ENCODE measurements around the gene TRPC1. TPM values are rescaled to one million over a fixed set of nuclear protein-coding genes. Genes with fewer than 3 reads are reported as not detected.
A peak's percentile ranks its signal among the peaks of the same experiment; 100 is the strongest.

Gene TRPC1
- total RNA-seq, 1 donor from 2014 or later, result 19.2 TPM

DNA sequence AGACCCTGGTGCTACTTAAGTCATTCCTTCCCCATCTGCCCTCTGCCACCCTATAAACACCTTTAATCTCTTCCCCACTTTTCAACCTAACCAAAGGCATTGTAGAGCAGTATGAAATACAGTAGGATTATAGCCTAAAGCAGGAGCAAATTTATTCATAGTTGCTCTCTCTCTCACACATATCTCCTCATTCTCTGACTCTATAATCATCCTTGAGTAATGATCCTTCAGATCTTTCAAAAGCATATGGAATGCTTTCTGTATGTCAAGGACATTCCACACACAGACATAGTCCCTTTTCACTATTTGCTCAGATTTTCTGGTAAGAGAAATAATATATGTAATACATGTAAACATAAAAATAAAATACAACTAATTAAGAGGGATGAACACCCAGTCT lies 54.1 kb downstream of the TRPC1 start:
- no peak overlapping the region for H3K27ac Mint-ChIP-seq (ENCODE audit: unreplicated experiment)
- no peak overlapping the region for H3K4me3 ChIP-seq (ENCODE audit: insufficient read depth, low read depth, low read length)

DNA sequence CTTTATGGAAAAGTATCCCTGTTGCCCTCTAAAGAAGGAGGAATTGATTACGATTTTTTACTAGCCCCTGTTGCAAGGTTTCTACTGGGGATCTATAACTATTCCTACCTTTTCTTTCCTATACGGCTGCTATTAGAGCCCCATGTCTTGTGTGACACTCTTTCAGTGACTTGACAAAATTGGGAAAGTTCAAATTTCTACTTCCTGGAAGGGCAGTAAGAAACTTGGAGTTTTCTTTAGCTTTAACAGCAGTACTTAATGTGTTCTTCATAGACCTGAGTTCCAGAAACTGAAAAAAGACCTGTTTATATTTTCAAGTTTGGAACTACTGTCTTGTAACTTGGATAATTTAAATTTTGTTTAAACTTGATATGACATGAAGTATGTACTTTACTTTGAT lies 54.7 kb downstream of the TRPC1 start:
- FAIRE-seq (no peak), DNase-seq (ENCODE audit: low read depth) (no peak)
- no peak overlapping the region for H3K27ac Mint-ChIP-seq (ENCODE audit: unreplicated experiment)
- H3K4me3 Mint-ChIP-seq (ENCODE audit: unreplicated experiment), result no peak overlapping the region
- TF ChIP-seq, protein P1, sequence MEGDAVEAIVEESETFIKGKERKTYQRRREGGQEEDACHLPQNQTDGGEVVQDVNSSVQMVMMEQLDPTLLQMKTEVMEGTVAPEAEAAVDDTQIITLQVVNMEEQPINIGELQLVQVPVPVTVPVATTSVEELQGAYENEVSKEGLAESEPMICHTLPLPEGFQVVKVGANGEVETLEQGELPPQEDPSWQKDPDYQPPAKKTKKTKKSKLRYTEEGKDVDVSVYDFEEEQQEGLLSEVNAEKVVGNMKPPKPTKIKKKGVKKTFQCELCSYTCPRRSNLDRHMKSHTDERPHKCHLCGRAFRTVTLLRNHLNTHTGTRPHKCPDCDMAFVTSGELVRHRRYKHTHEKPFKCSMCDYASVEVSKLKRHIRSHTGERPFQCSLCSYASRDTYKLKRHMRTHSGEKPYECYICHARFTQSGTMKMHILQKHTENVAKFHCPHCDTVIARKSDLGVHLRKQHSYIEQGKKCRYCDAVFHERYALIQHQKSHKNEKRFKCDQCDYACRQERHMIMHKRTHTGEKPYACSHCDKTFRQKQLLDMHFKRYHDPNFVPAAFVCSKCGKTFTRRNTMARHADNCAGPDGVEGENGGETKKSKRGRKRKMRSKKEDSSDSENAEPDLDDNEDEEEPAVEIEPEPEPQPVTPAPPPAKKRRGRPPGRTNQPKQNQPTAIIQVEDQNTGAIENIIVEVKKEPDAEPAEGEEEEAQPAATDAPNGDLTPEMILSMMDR (IDR thresholded peaks at IDR 0.05; ENCODE audit: insufficient read depth, low read depth, low read length), result no peak
- no peak for TF ChIP-seq EZH2 (IDR thresholded peaks at IDR 0.05; ENCODE audit: insufficient read depth, low read length)
- peaks cover 10% of the 10 kb centered on the region for H3K36me3 Mint-ChIP-seq (ENCODE audit: low read depth, unreplicated experiment)
- H3K9me3 Mint-ChIP-seq (ENCODE audit: unreplicated experiment), result no peaks in the 10 kb centered on the region
- no peak overlapping the region for H3K4me3 ChIP-seq (ENCODE audit: insufficient read depth, low read depth, low read length)
- H3K9ac ChIP-seq (ENCODE audit: low read length), result no peak overlapping the region
- no peak overlapping the region for H2AFZ ChIP-seq (ENCODE audit: low read depth, low read length)
- no peaks in the 10 kb centered on the region for H3K79me2 ChIP-seq (ENCODE audit: insufficient read depth, low read length)
- no peak overlapping the region for H3K4me2 ChIP-seq (ENCODE audit: low read length)
- H3K36me3 ChIP-seq (ENCODE audit: insufficient read depth, low read length), result no peaks in the 10 kb centered on the region
- no peaks in the 10 kb centered on the region for H3K4me1 ChIP-seq (ENCODE audit: insufficient read depth, low read length)
- H3K27me3 Mint-ChIP-seq (ENCODE audit: low read depth, unreplicated experiment), result no peaks in the 10 kb centered on the region
- H3K4me1 Mint-ChIP-seq (ENCODE audit: low read depth, unreplicated experiment), result peaks cover 2% of the 10 kb centered on the region
- no peak overlapping the region for H3K27ac ChIP-seq (ENCODE audit: low read depth, low read length)
- no peaks in the 10 kb centered on the region for H3K9me3 ChIP-seq (ENCODE audit: insufficient read depth, low read depth, low read length)
- H3K27me3 ChIP-seq (ENCODE audit: insufficient read depth, low read length), result no peaks in the 10 kb centered on the region
- no peaks in the 10 kb centered on the region for H4K20me1 ChIP-seq (ENCODE audit: insufficient read depth, low read length)

More for the DNA sequence above, 54.1 kb downstream of the TRPC1 start:
- Mint-ChIP-seq H3K4me1 (ENCODE audit: low read depth, unreplicated experiment) (peaks cover 2% of the 10 kb centered on the region), H3K27me3 (ENCODE audit: low read depth, unreplicated experiment) (no peaks in the 10 kb centered on the region), H3K4me3 (ENCODE audit: unreplicated experiment) (no peak overlapping the region), H3K9me3 (ENCODE audit: unreplicated experiment) (no peaks in the 10 kb centered on the region), H3K36me3 (ENCODE audit: low read depth, unreplicated experiment) (peaks cover 10% of the 10 kb centered on the region)
- Histone ChIP-seq H2AFZ (ENCODE audit: low read depth, low read length) (no peak overlapping the region), H3K4me1 (ENCODE audit: insufficient read depth, low read length) (no peaks in the 10 kb centered on the region), H3K27ac (ENCODE audit: low read depth, low read length) (no peak overlapping the region), H3K9me3 (ENCODE audit: insufficient read depth, low read depth, low read length) (no peaks in the 10 kb centered on the region), H4K20me1 (ENCODE audit: insufficient read depth, low read length) (no peaks in the 10 kb centered on the region), H3K27me3 (ENCODE audit: insufficient read depth, low read length) (no peaks in the 10 kb centered on the region), H3K36me3 (ENCODE audit: insufficient read depth, low read length) (no peaks in the 10 kb centered on the region), H3K4me2 (ENCODE audit: low read length) (no peak overlapping the region), H3K79me2 (ENCODE audit: insufficient read depth, low read length) (no peaks in the 10 kb centered on the region), H3K9ac (ENCODE audit: low read length) (no peak overlapping the region)
- TF ChIP-seq, protein P1 (IDR thresholded peaks at IDR 0.05; ENCODE audit: insufficient read depth, low read depth, low read length), result no peak
- TF ChIP-seq EZH2 (IDR thresholded peaks at IDR 0.05; ENCODE audit: insufficient read depth, low read length), result no peak
- no peak for FAIRE-seq
- no peak for DNase-seq (ENCODE audit: low read depth)

DNA sequence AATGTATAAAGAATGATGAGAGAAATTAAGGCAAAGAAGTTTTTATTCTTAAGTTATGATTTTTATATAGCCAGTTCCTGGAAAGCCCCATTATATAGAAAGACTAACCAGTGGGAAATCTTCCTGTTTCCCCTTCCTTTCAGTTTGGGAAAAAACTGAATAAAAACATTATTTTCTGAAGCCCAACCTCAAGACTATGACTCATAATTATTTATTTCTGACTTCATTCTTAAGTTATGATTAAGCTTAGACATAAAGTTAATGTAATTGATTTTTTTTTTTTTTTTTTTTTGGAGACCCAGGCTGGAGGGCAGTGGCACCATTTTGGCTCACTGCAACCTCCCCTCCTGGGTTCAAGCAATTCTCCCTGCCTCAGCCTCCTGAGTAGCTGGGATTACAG lies 55.8 kb downstream of the TRPC1 start:
- Histone ChIP-seq H3K4me2 (ENCODE audit: low read length) (no peak overlapping the region), H3K9ac (ENCODE audit: low read length) (no peak overlapping the region), H3K4me3 (ENCODE audit: insufficient read depth, low read depth, low read length) (no peak overlapping the region), H3K27me3 (ENCODE audit: insufficient read depth, low read length) (no peaks in the 10 kb centered on the region), H3K27ac (ENCODE audit: low read depth, low read length) (no peak overlapping the region), H4K20me1 (ENCODE audit: insufficient read depth, low read length) (no peaks in the 10 kb centered on the region), H3K9me3 (ENCODE audit: insufficient read depth, low read depth, low read length) (no peaks in the 10 kb centered on the region), H3K4me1 (ENCODE audit: insufficient read depth, low read length) (no peaks in the 10 kb centered on the region), H2AFZ (ENCODE audit: low read depth, low read length) (no peak overlapping the region), H3K36me3 (ENCODE audit: insufficient read depth, low read length) (no peaks in the 10 kb centered on the region), H3K79me2 (ENCODE audit: insufficient read depth, low read length) (no peaks in the 10 kb centered on the region)
- no peaks in the 10 kb centered on the region for H3K27me3 Mint-ChIP-seq (ENCODE audit: low read depth, unreplicated experiment)
- FAIRE-seq, result no peak
- H3K4me1 Mint-ChIP-seq (ENCODE audit: low read depth, unreplicated experiment), result peaks cover 2% of the 10 kb centered on the region
- H3K27ac Mint-ChIP-seq (ENCODE audit: unreplicated experiment), result no peak overlapping the region
- peak; percentile 14 for DNase-seq (ENCODE audit: low read depth)
- peaks cover 8% of the 10 kb centered on the region for H3K36me3 Mint-ChIP-seq (ENCODE audit: low read depth, unreplicated experiment)
- no peak for TF ChIP-seq EZH2 (IDR thresholded peaks at IDR 0.05; ENCODE audit: insufficient read depth, low read length)
- TF ChIP-seq, protein P1 (IDR thresholded peaks at IDR 0.05; ENCODE audit: insufficient read depth, low read depth, low read length), result no peak
- H3K4me3 Mint-ChIP-seq (ENCODE audit: unreplicated experiment), result no peak overlapping the region
- no peaks in the 10 kb centered on the region for H3K9me3 Mint-ChIP-seq (ENCODE audit: unreplicated experiment)

Measured in astrocyte (in vitro differentiated cells and primary cell).